HEK293T (cell line): ENCODE measurements around the gene ERAP2.

Experiments used
- ARNT ChIP-seq: fragments of 450-650 bp; IDR thresholded peaks from 2 replicates; pipeline ENCODE4 v1.6.1; 2017; ENCODE audit warnings: mild to moderate bottlenecking
- BHLHE40 ChIP-seq: fragments of 450-650 bp; IDR thresholded peaks from 2 replicates; pipeline ENCODE4 v1.6.1; 2016; ENCODE audit warnings: mild to moderate bottlenecking, moderate library complexity, borderline replicate concordance
- CTBP1 ChIP-seq: fragments of 450-650 bp; IDR thresholded peaks from 2 replicates; pipeline ENCODE4 v1.6.1; 2016; ENCODE audit warnings: borderline replicate concordance
- ELF4 ChIP-seq: fragments of 450-650 bp; IDR thresholded peaks from 2 replicates; pipeline ENCODE4 v1.6.1; 2017; ENCODE audit warnings: antibody characterized with exemption
- FOXA1 ChIP-seq: fragments of 450-650 bp; IDR thresholded peaks from 2 replicates; pipeline ENCODE4 v1.6.1; 2016; ENCODE audit warnings: mild to moderate bottlenecking
- FOXM1 ChIP-seq: fragments of 450-650 bp; IDR thresholded peaks from 2 replicates; pipeline ENCODE4 v1.6.1; 2017; ENCODE audit warnings: mild to moderate bottlenecking, borderline replicate concordance
- HDGF ChIP-seq: fragments of 450-650 bp; IDR thresholded peaks from 2 replicates; pipeline ENCODE4 v1.6.1; 2017; ENCODE audit warnings: antibody characterized with exemption, borderline replicate concordance
- L3MBTL2 ChIP-seq: fragments of 450-650 bp; conservative IDR thresholded peaks from 2 replicates; pipeline ENCODE4 v1.6.1; 2016; ENCODE audit warnings: mild to moderate bottlenecking
- LEF1 ChIP-seq: fragments of 450-650 bp; IDR thresholded peaks from 2 replicates; pipeline ENCODE4 v1.6.1; 2017; ENCODE audit warnings: mild to moderate bottlenecking, borderline replicate concordance
- NFRKB ChIP-seq: fragments of 450-650 bp; IDR thresholded peaks from 2 replicates; pipeline ENCODE4 v1.6.1; 2016; ENCODE audit warnings: mild to moderate bottlenecking, moderate library complexity
- SP1 ChIP-seq: fragments of 450-650 bp; IDR thresholded peaks from 2 replicates; pipeline ENCODE4 v1.6.1; 2017
- SUZ12 ChIP-seq: fragments of 450-650 bp; IDR thresholded peaks from 2 replicates; pipeline ENCODE4 v1.6.1; 2016; ENCODE audit warnings: mild to moderate bottlenecking
- TARDBP ChIP-seq: fragments of 450-650 bp; IDR thresholded peaks from 2 replicates; pipeline ENCODE4 v1.6.1; 2016
- TF ChIP-seq, protein P1 (sequence below): fragments of 450-650 bp; IDR thresholded peaks from 2 replicates; pipeline ENCODE4 v1.6.1; 2016

DNA sequence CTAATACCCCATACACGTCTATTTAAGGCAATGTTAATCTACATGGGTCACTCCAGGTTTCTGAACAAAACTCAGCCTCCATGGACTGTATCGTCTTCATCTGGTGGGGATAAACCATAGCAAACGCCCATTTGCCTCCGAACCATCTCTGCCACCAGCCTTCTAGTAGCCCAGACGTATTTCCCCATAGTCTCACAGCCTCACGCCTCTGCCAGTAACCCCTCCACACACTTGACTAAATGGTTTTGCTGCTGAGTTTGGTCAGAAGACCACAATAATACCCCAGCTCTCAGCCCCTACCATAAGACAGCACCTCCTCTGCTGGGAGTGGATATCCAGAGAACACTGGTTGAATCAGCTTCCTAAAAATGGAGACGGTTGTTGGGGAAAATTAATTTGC is 8.7 kb downstream of the ERAP2 start:
- TF ChIP-seq TARDBP, result no peak
- no peak for TF ChIP-seq ARNT
- no peak for TF ChIP-seq BHLHE40
- TF ChIP-seq CTBP1, result no peak
- TF ChIP-seq L3MBTL2, result no peak
- no peak for TF ChIP-seq LEF1
- no peak for TF ChIP-seq SP1
- TF ChIP-seq, protein P1, sequence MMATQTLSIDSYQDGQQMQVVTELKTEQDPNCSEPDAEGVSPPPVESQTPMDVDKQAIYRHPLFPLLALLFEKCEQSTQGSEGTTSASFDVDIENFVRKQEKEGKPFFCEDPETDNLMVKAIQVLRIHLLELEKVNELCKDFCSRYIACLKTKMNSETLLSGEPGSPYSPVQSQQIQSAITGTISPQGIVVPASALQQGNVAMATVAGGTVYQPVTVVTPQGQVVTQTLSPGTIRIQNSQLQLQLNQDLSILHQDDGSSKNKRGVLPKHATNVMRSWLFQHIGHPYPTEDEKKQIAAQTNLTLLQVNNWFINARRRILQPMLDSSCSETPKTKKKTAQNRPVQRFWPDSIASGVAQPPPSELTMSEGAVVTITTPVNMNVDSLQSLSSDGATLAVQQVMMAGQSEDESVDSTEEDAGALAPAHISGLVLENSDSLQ, result no peak
- TF ChIP-seq FOXA1, result no peak
- TF ChIP-seq HDGF, result no peak
- TF ChIP-seq ELF4, result no peak
- no peak for TF ChIP-seq SUZ12
- no peak for TF ChIP-seq FOXM1
- no peak for TF ChIP-seq NFRKB
